IPS-15b (cell line): ENCODE results near the gene DNAJC11.

Experiments used
- H3K27me3 ChIP-seq: one replicate; pipeline ENCODE4 v1.6.1; 2013; ENCODE audit warnings: low read length; ENCODE audit not compliant: control insufficient read depth, insufficient read depth
- H3K36me3 ChIP-seq: one replicate; pipeline ENCODE4 v1.6.1; 2013; ENCODE audit warnings: low read length; ENCODE audit not compliant: control insufficient read depth, insufficient read depth
- H3K4me1 ChIP-seq: one replicate; pipeline ENCODE4 v1.6.1; 2013; ENCODE audit warnings: mild to moderate bottlenecking, low read length; ENCODE audit not compliant: control insufficient read depth, insufficient read depth
- H3K4me3 ChIP-seq: one replicate; pipeline ENCODE4 v1.5.1; 2013; ENCODE audit warnings: low read depth, low read length
- H3K9ac ChIP-seq: one replicate; pipeline ENCODE4 v1.6.1; 2013; ENCODE audit warnings: low read depth, mild to moderate bottlenecking, low read length
- H3K9me3 ChIP-seq: one replicate; pipeline ENCODE4 v1.6.1; 2013; ENCODE audit warnings: mild to moderate bottlenecking, low read length; ENCODE audit not compliant: control insufficient read depth, insufficient read depth

Gene DNAJC11

GRCh38 chr1:6591222-6591621 is 110.4 kb downstream of the DNAJC11 start:
- no peaks in the 10 kb centered on the region for H3K27me3 ChIP-seq
- H3K4me1 ChIP-seq: no peaks in the 10 kb centered on the region
- peaks cover 55% of the 10 kb centered on the region for H3K36me3 ChIP-seq
- H3K9me3 ChIP-seq: no peaks in the 10 kb centered on the region
- no peak overlapping the region for H3K9ac ChIP-seq
- no peak overlapping the region for H3K4me3 ChIP-seq

- Histone ChIP-seq H3K36me3 (peaks cover 44% of the 10 kb centered on the region), H3K9ac (no peak overlapping the region)
Observed at GRCh38 chr1:6590046-6590445, 111.6 kb downstream of the DNAJC11 start.

GRCh38 chr1:6588893-6589520 is 112.6 kb downstream of the DNAJC11 start:
- Histone ChIP-seq H3K4me3 (no peak overlapping the region), H3K4me1 (no peaks in the 10 kb centered on the region), H3K27me3 (no peaks in the 10 kb centered on the region), H3K36me3 (peaks cover 36% of the 10 kb centered on the region), H3K9me3 (no peaks in the 10 kb centered on the region), H3K9ac (no peak overlapping the region)

More at GRCh38 chr1:6590046-6590445, 111.6 kb downstream of the DNAJC11 start:
- H3K4me1 ChIP-seq: no peaks in the 10 kb centered on the region
- H3K27me3 ChIP-seq: no peaks in the 10 kb centered on the region
- no peak overlapping the region for H3K4me3 ChIP-seq
- H3K9me3 ChIP-seq: no peaks in the 10 kb centered on the region

GRCh38 chr1:6588128-6588892 is 113.3 kb downstream of the DNAJC11 start:
- Histone ChIP-seq H3K9me3 (no peaks in the 10 kb centered on the region), H3K9ac (no peak overlapping the region), H3K4me3 (no peak overlapping the region), H3K36me3 (peaks cover 29% of the 10 kb centered on the region), H3K4me1 (no peaks in the 10 kb centered on the region), H3K27me3 (no peaks in the 10 kb centered on the region)

GRCh38 chr1:6587261-6588005 is 114.2 kb downstream of the DNAJC11 start:
- H3K9ac ChIP-seq: no peak overlapping the region
- no peaks in the 10 kb centered on the region for H3K9me3 ChIP-seq
- no peak overlapping the region for H3K4me3 ChIP-seq
- no peaks in the 10 kb centered on the region for H3K4me1 ChIP-seq
- H3K36me3 ChIP-seq: peaks cover 20% of the 10 kb centered on the region
- H3K27me3 ChIP-seq: no peaks in the 10 kb centered on the region

- Histone ChIP-seq H3K9me3 (no peaks in the 10 kb centered on the region), H3K4me3 (no peak overlapping the region), H3K36me3 (peaks cover 18% of the 10 kb centered on the region), H3K4me1 (no peaks in the 10 kb centered on the region), H3K9ac (no peak overlapping the region), H3K27me3 (no peaks in the 10 kb centered on the region)
Observed at GRCh38 chr1:6586404-6586816, 115.2 kb downstream of the DNAJC11 start.

GRCh38 chr1:6585841-6586240 is 115.8 kb downstream of the DNAJC11 start:
- Histone ChIP-seq H3K4me1 (no peaks in the 10 kb centered on the region), H3K9ac (no peak overlapping the region), H3K36me3 (peaks cover 18% of the 10 kb centered on the region), H3K27me3 (no peaks in the 10 kb centered on the region), H3K9me3 (no peaks in the 10 kb centered on the region), H3K4me3 (no peak overlapping the region)

- Histone ChIP-seq H3K4me1 (no peaks in the 10 kb centered on the region), H3K27me3 (no peaks in the 10 kb centered on the region), H3K4me3 (no peak overlapping the region), H3K36me3 (peaks cover 18% of the 10 kb centered on the region), H3K9me3 (no peaks in the 10 kb centered on the region), H3K9ac (no peak overlapping the region)
Observed at GRCh38 chr1:6585081-6585722, 116.4 kb downstream of the DNAJC11 start.
